Lung (tissue), 12 donors: ENCODE data around the gene ALK. TPM values are rescaled to one million over a fixed set of nuclear protein-coding genes. Genes with fewer than 3 reads are reported as not detected.
A peak's percentile ranks its signal among the peaks of the same experiment; 100 is the strongest.

ENCODE experiments used
- ATAC-seq: fragments of 200-7000 bp; cut with Tn5 transposase; one replicate; pipeline ENCODE4 v1.9.1; 2020; ENCODE audit warnings: moderate number of reproducible peaks; ENCODE audit not compliant: insufficient read depth, low FRiP score
- DNase-seq, 3 donors: peaks; one replicate each; pipeline ENCODE4 v3.0.0-alpha.2; 2013 to 2017
- H3K27ac ChIP-seq, 2 donors: one replicate each; pipeline ENCODE4 v1.5.1; 2013; ENCODE audit warnings: mild to moderate bottlenecking in 2 of 2, moderate library complexity in 2 of 2, control low read depth in 1 of 2, inconsistent platforms in 1 of 2, low read depth in 1 of 2, low read length in 1 of 2
- H3K27me3 ChIP-seq, 3 donors: one replicate each; pipeline ENCODE4 v1.5.1; 2013; ENCODE audit warnings: low read length in 2 of 3; ENCODE audit not compliant: control insufficient read depth in 3 of 3, insufficient read depth in 3 of 3
- H3K36me3 ChIP-seq, 4 donors: one replicate each; pipeline ENCODE4 v1.5.1; 2013; ENCODE audit warnings: low read length in 4 of 4, mild to moderate bottlenecking in 1 of 4, moderate library complexity in 1 of 4; ENCODE audit not compliant: control insufficient read depth in 4 of 4, insufficient read depth in 4 of 4
- H3K4me1 ChIP-seq, 5 donors: one replicate each; pipeline ENCODE4 v1.5.1; 2013; ENCODE audit warnings: low read length in 5 of 5, mild to moderate bottlenecking in 2 of 5, moderate library complexity in 1 of 5; ENCODE audit not compliant: control insufficient read depth in 5 of 5, insufficient read depth in 5 of 5
- H3K4me3 ChIP-seq: one replicate; pipeline ENCODE4 v1.5.1; 2013; ENCODE audit warnings: mild to moderate bottlenecking, control low read depth, moderate library complexity
- H3K9ac ChIP-seq, 2 donors: one replicate each; pipeline ENCODE4 v1.5.1; 2013; ENCODE audit warnings: low read length in 2 of 2, control low read depth in 1 of 2; ENCODE audit not compliant: insufficient read depth in 1 of 2
- H3K9me3 ChIP-seq, 4 donors: one replicate each; pipeline ENCODE4 v1.5.1; 2013; ENCODE audit warnings: low read length in 3 of 4, mild to moderate bottlenecking in 1 of 4, moderate library complexity in 1 of 4; ENCODE audit not compliant: control insufficient read depth in 4 of 4, insufficient read depth in 3 of 4
- WGBS, 2 donors: extraction: QIAGEN DNeasy Blood & Tissue Kit; methylation state at CpG; one replicate each; pipeline ENCODE4 v1.1.7; 2013; 5-methylcytosine and 5-hydroxymethylcytosine counted together
- polyA plus RNA-seq, 2 donors: library from polyadenylated mRNA; stranded (reverse); fragments of 200-250 nt; gene quantifications; one replicate each; pipeline ENCODE4 v1.2.1, GENCODE V29; 2013
- total RNA-seq, 2 donors: library from RNA; depleted of rRNA in 1 of 2; stranded (reverse); fragments of >200 nt in 1 of 2; gene quantifications; one replicate each; pipeline ENCODE4 v1.2.1, GENCODE V29; 2014 to 2021
- TF ChIP-seq, protein P1 (sequence below): IDR thresholded peaks from 2 replicates; pipeline ENCODE4 v1.5.1; 2012; ENCODE audit warnings: mild to moderate bottlenecking; ENCODE audit errors: control extremely low read depth, extremely low read depth
- donor health status: control.
- donor health status: control.
- donor health status: Bipolar disorder and iron deficiency.
- donor health status: healthy.
- donor health status: DM: yes; HTN: yes; CAD: no.

The ALK gene
- total and polyA plus RNA-seq, 4 donors: 0.09 to 0.25 (median 0.10) TPM; not detected in 1

GRCh38 chr2:29162204-29162928 is 759.0 kb downstream of the ALK start:
- no peak for DNase-seq
- no peaks in the 10 kb centered on the region for H3K27me3 ChIP-seq
- TF ChIP-seq, protein P1, sequence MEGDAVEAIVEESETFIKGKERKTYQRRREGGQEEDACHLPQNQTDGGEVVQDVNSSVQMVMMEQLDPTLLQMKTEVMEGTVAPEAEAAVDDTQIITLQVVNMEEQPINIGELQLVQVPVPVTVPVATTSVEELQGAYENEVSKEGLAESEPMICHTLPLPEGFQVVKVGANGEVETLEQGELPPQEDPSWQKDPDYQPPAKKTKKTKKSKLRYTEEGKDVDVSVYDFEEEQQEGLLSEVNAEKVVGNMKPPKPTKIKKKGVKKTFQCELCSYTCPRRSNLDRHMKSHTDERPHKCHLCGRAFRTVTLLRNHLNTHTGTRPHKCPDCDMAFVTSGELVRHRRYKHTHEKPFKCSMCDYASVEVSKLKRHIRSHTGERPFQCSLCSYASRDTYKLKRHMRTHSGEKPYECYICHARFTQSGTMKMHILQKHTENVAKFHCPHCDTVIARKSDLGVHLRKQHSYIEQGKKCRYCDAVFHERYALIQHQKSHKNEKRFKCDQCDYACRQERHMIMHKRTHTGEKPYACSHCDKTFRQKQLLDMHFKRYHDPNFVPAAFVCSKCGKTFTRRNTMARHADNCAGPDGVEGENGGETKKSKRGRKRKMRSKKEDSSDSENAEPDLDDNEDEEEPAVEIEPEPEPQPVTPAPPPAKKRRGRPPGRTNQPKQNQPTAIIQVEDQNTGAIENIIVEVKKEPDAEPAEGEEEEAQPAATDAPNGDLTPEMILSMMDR: no peak
- no peak for ATAC-seq
- no peaks in the 10 kb centered on the region for H3K4me1 ChIP-seq
- WGBS, 2 donors: 83 to 88% methylated on average over 1 of the region's 1 CpG
- peaks cover 0 to 15% (median under 1%) of the 10 kb centered on the region in 4 donors for H3K36me3 ChIP-seq
- no peaks in the 10 kb centered on the region for H3K9me3 ChIP-seq
- no peak overlapping the region for H3K4me3 ChIP-seq
- H3K27ac ChIP-seq: no peak overlapping the region
- no peak overlapping the region for H3K9ac ChIP-seq

DNA sequence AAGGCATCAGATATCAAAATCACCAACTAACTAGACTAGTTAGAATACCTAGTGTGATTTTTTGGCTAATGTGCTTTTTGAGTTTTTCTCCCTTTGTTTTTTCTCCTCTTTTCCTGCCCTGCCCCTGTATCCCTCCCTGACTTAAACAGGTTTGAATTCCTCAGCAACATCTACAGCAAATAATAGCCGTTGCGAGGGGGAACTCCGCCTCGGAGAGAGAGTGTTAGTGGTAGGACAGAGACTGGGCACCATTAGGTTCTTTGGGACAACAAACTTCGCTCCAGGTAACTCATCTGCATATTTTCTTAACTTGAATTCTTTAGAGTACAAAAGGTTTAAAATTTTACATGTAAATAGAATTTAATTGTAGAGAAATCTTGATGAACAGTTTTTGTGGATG is 761.2 kb downstream of the ALK start:
- no peak for ATAC-seq
- DNase-seq: no peak
- H3K36me3 ChIP-seq: peaks cover 0 to 15% (median 2%) of the 10 kb centered on the region in 4 donors
- H3K9me3 ChIP-seq: no peaks in the 10 kb centered on the region
- no peaks in the 10 kb centered on the region for H3K27me3 ChIP-seq
- H3K27ac ChIP-seq: no peak overlapping the region
- H3K4me1 ChIP-seq: no peaks in the 10 kb centered on the region
- 68 to 90% methylated on average over 5 of the region's 5 CpGs for WGBS, 2 donors
- TF ChIP-seq, protein P1: no peak
- H3K9ac ChIP-seq: no peak overlapping the region
- no peak overlapping the region for H3K4me3 ChIP-seq

DNA sequence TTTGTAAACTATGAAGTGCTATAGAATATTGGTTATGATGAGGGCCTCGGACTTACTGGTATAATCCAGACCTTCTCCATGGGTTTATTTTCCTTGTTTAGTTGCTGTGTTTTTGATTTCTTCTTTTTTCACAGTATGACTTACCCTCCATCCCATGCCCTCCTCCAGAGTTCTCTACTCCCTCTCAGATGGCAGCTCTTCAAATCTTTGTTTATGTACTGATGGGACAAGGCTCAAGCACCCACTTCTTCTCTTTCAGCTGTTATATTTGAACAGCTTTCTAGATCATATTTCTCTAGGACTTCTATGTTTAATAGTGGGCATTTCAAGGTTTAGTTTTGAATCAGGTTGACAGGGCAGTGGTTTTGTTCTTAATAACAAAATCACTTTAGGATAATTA is 762.3 kb downstream of the ALK start:
- Histone ChIP-seq H3K27ac (no peak overlapping the region), H3K9me3 (no peaks in the 10 kb centered on the region), H3K27me3 (no peaks in the 10 kb centered on the region), H3K4me1 (no peaks in the 10 kb centered on the region), H3K36me3 (peaks cover 0 to 15% (median 3%) of the 10 kb centered on the region in 4 donors), H3K9ac (no peak overlapping the region), H3K4me3 (no peak overlapping the region)
- TF ChIP-seq, protein P1: no peak
- no peak for ATAC-seq
- WGBS, 2 donors: 46 to 98% methylated on average over 1 of the region's 1 CpG
- DNase-seq: peak in 2 of 3 donors; percentile 7 to 13

DNA sequence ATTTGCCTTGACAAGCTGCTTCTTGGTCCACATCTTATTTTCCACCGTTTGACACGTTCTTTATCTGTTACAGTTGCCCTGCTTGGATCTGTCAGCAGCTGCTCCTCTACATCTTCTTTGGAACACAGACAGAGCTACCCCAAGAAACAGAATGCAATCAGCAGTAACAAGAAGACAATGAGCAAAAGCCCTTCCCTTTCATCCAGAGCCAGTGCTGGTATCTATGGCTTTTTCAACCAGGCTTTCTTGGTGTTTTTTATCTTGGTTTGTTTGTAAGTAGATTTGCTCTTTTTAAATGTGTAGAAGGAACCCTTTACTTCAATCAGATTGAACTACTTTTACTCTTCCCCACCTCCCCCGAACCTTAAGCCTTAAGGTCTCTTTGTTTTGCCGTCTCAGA is 764.3 kb downstream of the ALK start:
- H3K9ac ChIP-seq: no peak overlapping the region
- TF ChIP-seq, protein P1: no peak
- no peaks in the 10 kb centered on the region for H3K9me3 ChIP-seq
- no peaks in the 10 kb centered on the region for H3K27me3 ChIP-seq
- H3K27ac ChIP-seq: peak overlapping the region in 1 of 2 donors; percentile 9
- H3K4me3 ChIP-seq: no peak overlapping the region
- peaks cover 0 to 20% (median 3%) of the 10 kb centered on the region in 4 donors for H3K36me3 ChIP-seq
- ATAC-seq (no peak), DNase-seq (no peak)
- no peaks in the 10 kb centered on the region for H3K4me1 ChIP-seq
- whole genome bisulfite sequencing, 2 donors: 72 to 90% methylated on average over 4 of the region's 4 CpGs
